Stimulated activated CD8-positive, alpha-beta memory T cell treated with anti-CD3 and anti-CD28 coated beads, Interleukin-7, amount 100 ng/mL, for 1 hour (primary cell): ENCODE data around the gene QDPR.

ENCODE experiments used
- DNase-seq, 2 donors: peaks; one replicate each; pipeline ENCODE4 v3.0.0-alpha.2; 2020; ENCODE audit warnings: low read depth in 2 of 2

QDPR gene

GRCh38 chr4:17528551-17529165 lies 16.8 kb upstream of the QDPR start:
- DNase-seq, result no peak

GRCh38 chr4:17526695-17527477 lies 15.0 kb upstream of the QDPR start:
- DNase-seq, result no peak

- no peak for DNase-seq
These were observed 11.8 kb upstream of the QDPR start for GRCh38 chr4:17523662-17524061.

GRCh38 chr4:17521595-17521994 lies 9.7 kb upstream of the QDPR start:
- no peak for DNase-seq

- no peak for DNase-seq
These were observed 5.8 kb upstream of the QDPR start for GRCh38 chr4:17517664-17518063.

GRCh38 chr4:17516980-17517379 lies 5.1 kb upstream of the QDPR start:
- DNase-seq, result no peak

GRCh38 chr4:17515445-17516407 lies 3.8 kb upstream of the QDPR start:
- DNase-seq, result no peak

- DNase-seq, result no peak
These were observed 3.0 kb upstream of the QDPR start, which contains the start of gene CLRN2 for GRCh38 chr4:17514865-17515264. Gene CLRN2 (plus strand): TSS chr4:17515165. CDS start chr4:17515267, 102 bp downstream.

- no peak for DNase-seq
These were observed 1.2 kb upstream of the QDPR start for GRCh38 chr4:17512973-17513665.

GRCh38 chr4:17511509-17511949 lies 361 bp downstream of the QDPR start:
- peak in 1 of 2 donors; percentile 12 for DNase-seq

GRCh38 chr4:17511051-17511450 lies 839 bp downstream of the QDPR start:
- DNase-seq, result no peak

- no peak for DNase-seq
These were observed 1.3 kb downstream of the QDPR start for GRCh38 chr4:17510582-17510981.

GRCh38 chr4:17504081-17504480 lies 7.8 kb downstream of the QDPR start:
- DNase-seq, result no peak

- DNase-seq, result no peak
These were observed 9.1 kb downstream of the QDPR start for GRCh38 chr4:17502756-17503155.

- no peak for DNase-seq
These were observed 11.3 kb downstream of the QDPR start for GRCh38 chr4:17500574-17500973.

GRCh38 chr4:17497890-17498523 lies 13.9 kb downstream of the QDPR start:
- DNase-seq, result no peak

- no peak for DNase-seq
These were observed 17.4 kb downstream of the QDPR start for GRCh38 chr4:17494258-17495190.

GRCh38 chr4:17493619-17494018 lies 18.3 kb downstream of the QDPR start:
- no peak for DNase-seq

- no peak for DNase-seq
These were observed 19.0 kb downstream of the QDPR start for GRCh38 chr4:17492876-17493275.
